Measurements from ENCODE around the gene RMRP. TPM values are rescaled to one million over a fixed set of nuclear protein-coding genes. Genes with fewer than 3 reads are reported as not detected.

RMRP gene
- total and polyA plus RNA-seq, 2 donors from 2014 or later = 36,256 TPM; not detected in 1

DNA sequence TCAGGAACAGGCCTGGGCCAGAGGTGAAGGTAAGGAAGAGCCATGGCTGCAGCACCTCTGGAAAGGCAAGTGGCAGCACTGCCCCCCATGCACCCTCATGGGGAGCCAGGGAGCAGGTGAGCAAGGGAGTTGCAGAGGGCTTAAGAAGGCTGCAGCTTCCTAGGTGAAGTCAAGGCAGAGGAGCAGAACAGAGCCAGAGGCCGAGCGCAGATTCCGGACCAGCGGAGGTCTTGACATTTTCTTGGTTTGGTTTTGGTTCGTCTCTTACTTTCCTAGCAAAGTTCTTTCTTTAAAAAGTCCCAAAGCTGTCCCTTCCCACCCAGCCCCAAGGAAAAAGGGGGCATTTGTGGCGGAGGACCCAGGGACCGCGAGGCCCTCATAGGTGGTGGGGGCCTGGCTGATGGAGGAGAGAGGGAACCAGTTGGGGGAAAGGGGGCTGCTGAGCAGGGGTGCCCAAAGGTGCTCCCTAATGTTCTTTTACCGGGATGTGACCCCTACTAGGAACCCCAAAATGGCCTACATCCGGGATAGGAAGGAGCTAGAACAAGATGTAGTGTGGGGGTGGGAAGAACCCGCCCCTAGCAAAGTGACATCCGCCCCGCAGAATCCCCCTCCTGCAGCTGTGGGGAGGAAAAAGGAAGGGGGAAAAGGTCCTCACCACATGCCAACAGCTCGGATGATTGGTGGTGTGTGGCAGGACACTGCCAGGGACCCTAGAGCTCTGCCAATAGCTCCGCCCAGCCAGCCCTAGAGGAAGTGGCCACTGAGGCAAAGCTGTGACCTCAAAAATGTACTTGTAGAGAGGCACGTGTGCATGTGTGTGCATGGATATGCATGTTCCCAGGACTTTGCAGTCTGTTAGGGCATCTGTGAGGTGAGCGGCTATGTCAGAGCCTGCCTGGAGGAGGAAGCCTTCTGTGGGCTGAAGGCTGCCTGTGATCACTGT is 38.7 kb downstream of the RMRP start:
- H3K4me3 ChIP-seq (ENCODE audit: low read length in 3 of 3) = no peak overlapping the region
- peak in 1 of 5 donors; percentile 32 for DNase-seq
- H3K4me1 ChIP-seq (ENCODE audit: control insufficient read depth in 2 of 3, insufficient read depth in 2 of 3, low read depth in 1 of 3, low read length in 3 of 3) = peaks cover 0 to 10% (median 0%) of the 10 kb centered on the region in 3 donors
- no peak overlapping the region for H3K9ac ChIP-seq (ENCODE audit: low read length in 3 of 3)
- no peak overlapping the region for H3K27ac ChIP-seq (ENCODE audit: low read depth in 2 of 2, low read length in 2 of 2)
- H3K9me3 ChIP-seq (ENCODE audit: control insufficient read depth in 2 of 3, insufficient read depth in 1 of 3, low read length in 3 of 3) = no peaks in the 10 kb centered on the region
- H3K36me3 ChIP-seq (ENCODE audit: control insufficient read depth in 2 of 3, insufficient read depth in 3 of 3, low read length in 3 of 3) = no peaks in the 10 kb centered on the region
- intact Hi-C loops (cut with DNase I) = no loop called here
- H3K27me3 ChIP-seq (ENCODE audit: control insufficient read depth, insufficient read depth, low read length) = peaks cover 5% of the 10 kb centered on the region
- FAIRE-seq = no peak
- TF ChIP-seq, protein P1, sequence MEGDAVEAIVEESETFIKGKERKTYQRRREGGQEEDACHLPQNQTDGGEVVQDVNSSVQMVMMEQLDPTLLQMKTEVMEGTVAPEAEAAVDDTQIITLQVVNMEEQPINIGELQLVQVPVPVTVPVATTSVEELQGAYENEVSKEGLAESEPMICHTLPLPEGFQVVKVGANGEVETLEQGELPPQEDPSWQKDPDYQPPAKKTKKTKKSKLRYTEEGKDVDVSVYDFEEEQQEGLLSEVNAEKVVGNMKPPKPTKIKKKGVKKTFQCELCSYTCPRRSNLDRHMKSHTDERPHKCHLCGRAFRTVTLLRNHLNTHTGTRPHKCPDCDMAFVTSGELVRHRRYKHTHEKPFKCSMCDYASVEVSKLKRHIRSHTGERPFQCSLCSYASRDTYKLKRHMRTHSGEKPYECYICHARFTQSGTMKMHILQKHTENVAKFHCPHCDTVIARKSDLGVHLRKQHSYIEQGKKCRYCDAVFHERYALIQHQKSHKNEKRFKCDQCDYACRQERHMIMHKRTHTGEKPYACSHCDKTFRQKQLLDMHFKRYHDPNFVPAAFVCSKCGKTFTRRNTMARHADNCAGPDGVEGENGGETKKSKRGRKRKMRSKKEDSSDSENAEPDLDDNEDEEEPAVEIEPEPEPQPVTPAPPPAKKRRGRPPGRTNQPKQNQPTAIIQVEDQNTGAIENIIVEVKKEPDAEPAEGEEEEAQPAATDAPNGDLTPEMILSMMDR (IDR thresholded peaks at IDR 0.05; ENCODE audit: borderline replicate concordance, extremely low read depth, insufficient read depth) = no peak

DNA sequence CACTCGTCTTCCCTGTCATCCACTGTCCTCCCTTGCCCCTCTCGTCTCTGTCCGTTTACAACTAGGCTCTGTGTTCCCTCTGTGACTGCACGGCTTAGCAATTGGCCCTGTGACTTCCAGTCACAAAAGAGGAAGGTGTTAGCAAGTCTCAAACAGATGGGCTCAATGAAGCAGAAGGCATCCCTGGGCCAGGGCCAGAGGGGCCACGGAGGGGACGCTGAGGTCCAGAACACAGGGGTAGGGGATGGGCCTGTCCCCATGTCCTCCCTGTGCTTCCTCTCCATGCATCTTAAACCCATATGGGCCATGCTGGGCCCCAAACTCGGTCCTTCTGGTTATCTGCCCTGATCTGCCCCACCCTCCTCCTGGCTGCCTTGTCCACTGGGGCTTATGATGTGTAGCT is 39.5 kb downstream of the RMRP start, which contains the start of gene CD72:
Gene CD72 (minus strand): TSS at position 89 of the 403 bp plus-strand sequence. CDS start 110 bp downstream, outside the sequence.
- peaks cover 5% of the 10 kb centered on the region for H3K27me3 ChIP-seq (ENCODE audit: control insufficient read depth, insufficient read depth, low read length)

DNA sequence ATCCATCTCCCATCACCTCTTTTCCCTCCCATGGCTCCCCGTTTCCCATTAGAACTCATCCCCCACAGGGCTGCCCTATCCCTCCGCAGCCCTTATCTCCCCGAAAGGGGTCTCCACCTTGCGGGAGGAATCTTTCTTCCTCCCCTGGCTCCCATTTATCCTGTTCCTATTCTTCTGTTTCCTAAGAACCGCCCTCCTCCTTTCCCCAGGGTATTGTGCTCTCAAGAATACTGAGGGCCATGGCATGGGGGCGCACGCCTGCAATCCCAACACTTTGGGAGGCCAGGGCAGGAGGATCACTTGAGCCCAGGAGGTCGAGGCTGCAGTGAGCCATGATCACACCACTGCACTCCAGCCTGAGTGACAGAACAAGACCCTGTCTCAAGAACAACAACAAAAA is 40.3 kb downstream of the RMRP start:
- TF ChIP-seq, protein P1 (IDR thresholded peaks at IDR 0.05; ENCODE audit: borderline replicate concordance, extremely low read depth, insufficient read depth) = no peak
- Histone ChIP-seq H3K27me3 (ENCODE audit: control insufficient read depth, insufficient read depth, low read length) (peaks cover 5% of the 10 kb centered on the region), H3K36me3 (ENCODE audit: control insufficient read depth in 2 of 3, insufficient read depth in 3 of 3, low read length in 3 of 3) (no peaks in the 10 kb centered on the region), H3K9me3 (ENCODE audit: control insufficient read depth in 2 of 3, insufficient read depth in 1 of 3, low read length in 3 of 3) (no peaks in the 10 kb centered on the region), H3K9ac (ENCODE audit: low read length in 3 of 3) (peak overlapping the region in 1 of 3 donors; percentile 51), H3K4me1 (ENCODE audit: control insufficient read depth in 2 of 3, insufficient read depth in 2 of 3, low read depth in 1 of 3, low read length in 3 of 3) (peaks cover 0 to 10% (median 0%) of the 10 kb centered on the region in 3 donors), H3K4me3 (ENCODE audit: low read length in 3 of 3) (peak overlapping the region in 2 of 3 donors; percentile 58 to 61), H3K27ac (ENCODE audit: low read depth in 2 of 2, low read length in 2 of 2) (no peak overlapping the region)
- intact Hi-C loops (cut with DNase I) = no loop called here
- DNase-seq (no peak), FAIRE-seq (no peak)

More for the DNA sequence above, 39.5 kb downstream of the RMRP start, which contains the start of gene CD72:
- Histone ChIP-seq H3K9me3 (ENCODE audit: control insufficient read depth in 2 of 3, insufficient read depth in 1 of 3, low read length in 3 of 3) (no peaks in the 10 kb centered on the region), H3K27ac (ENCODE audit: low read depth in 2 of 2, low read length in 2 of 2) (no peak within 1 kb of the TSS), H3K9ac (ENCODE audit: low read length in 3 of 3) (peak within 1 kb of the TSS in 2 of 3 donors; percentile 42 to 51), H3K36me3 (ENCODE audit: control insufficient read depth in 2 of 3, insufficient read depth in 3 of 3, low read length in 3 of 3) (no peaks in the 10 kb centered on the region), H3K4me3 (ENCODE audit: low read length in 3 of 3) (peak within 1 kb of the TSS; percentile 37 to 61 (median 58)), H3K4me1 (ENCODE audit: control insufficient read depth in 2 of 3, insufficient read depth in 2 of 3, low read depth in 1 of 3, low read length in 3 of 3) (peaks cover 0 to 10% (median 0%) of the 10 kb centered on the region in 3 donors)
- intact Hi-C loops (cut with DNase I) = no loop called here
- DNase-seq (no peak), FAIRE-seq (no peak)
- TF ChIP-seq, protein P1 (IDR thresholded peaks at IDR 0.05; ENCODE audit: borderline replicate concordance, extremely low read depth, insufficient read depth) = no peak

Measured in kidney (tissue), 14 donors.